HG03135 (cell line): ENCODE measurements around the gene SH3RF3.

Experiments
- ATAC-seq: cut with Tn5 transposase; IDR thresholded peaks from one replicate; pipeline ENCODE4 v1.9.1; 2021; ENCODE audit warnings: mild to moderate bottlenecking, moderate library complexity; ENCODE audit not compliant: unreplicated experiment

SH3RF3 gene

DNA sequence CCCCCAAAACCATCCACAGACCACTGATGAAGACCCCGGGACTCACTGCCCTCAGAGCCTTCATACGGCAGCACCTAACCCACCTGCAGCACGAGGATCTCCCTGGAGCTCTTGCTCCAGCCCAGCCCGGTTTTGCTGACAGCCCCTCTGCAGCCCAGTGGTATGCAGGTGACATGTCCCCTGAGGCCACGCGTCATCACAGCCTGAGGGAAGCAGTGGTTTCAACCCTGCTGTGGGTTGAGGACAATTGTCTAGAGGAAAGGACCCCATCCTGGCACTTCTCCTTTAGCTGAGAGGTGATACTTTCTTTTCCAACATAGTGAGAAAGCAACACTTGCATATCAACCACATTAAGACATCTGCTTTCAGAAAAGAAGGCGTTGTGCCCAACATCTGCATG is 350.8 kb downstream of the SH3RF3 start:
- no peak for ATAC-seq

DNA sequence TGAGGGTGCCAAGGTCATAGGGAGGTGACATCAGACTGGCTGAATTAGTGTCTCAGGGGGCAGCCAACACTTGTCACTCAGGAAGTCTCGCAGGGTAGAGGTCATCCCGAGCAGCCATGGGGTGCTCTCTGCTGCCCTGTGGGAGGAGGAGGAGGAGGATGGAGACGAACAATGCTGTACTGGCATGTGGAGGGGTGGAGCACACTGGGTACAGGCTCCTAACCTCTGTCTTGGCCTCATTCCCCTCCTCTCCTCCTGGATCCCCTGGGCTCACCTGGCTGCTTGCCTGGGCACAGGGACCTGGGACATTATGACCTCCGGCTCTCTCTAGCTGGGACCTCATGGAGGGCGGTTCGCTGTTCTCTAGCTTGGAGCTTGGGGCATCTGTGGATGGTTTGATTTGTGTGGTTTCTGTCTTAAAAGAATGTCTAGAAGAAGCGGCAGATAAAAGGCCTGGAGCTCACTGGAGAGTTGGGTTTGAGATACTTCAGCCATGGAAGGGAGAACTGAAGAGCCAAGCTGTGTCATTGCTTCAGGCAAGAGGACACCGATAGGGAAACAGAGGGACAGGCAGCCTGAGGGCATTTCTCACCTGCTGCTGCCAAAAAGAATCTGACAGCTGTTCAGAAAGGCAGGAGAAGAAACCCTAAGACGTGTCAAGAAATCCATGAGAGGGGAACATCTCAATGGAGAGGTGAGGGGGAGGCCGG is 351.6 kb downstream of the SH3RF3 start:
- no peak for ATAC-seq

DNA sequence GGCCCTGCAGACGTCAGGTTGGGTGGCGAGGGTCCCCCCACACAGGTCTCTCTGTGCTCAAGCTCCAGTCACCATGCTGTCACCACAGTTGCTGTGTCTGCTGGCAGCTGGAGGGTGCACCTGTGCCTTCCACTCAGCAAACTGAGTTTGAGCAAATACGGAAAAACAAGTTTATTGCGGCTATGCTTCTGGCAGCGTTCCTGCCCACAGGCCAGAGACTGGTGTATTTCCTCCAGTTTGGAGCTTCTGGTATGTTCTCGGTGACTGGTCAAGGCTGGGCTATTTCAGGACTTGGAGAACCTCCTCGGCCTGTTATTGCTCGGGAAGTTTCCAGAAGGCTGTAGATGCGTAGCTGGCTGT is 352.2 kb downstream of the SH3RF3 start:
- ATAC-seq = no peak

DNA sequence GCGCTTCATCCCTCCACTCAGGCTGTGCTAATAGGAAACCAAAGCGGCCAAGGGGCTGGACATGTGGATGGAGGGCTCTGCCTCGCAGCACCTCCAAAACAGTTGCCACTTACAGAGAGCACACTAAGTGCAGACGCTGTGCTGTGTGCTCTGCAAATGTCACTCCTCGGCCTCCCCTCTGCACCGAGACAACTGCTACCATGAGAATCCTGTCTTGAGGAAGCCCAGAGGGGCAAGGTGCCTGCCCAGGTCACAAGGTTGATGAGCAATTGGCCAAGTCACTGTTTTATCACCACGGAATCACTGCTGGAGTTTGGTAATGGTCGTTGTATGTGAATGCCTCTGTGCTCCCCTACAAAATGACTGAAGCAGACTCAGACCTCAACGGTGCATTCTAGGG is 352.6 kb downstream of the SH3RF3 start:
- ATAC-seq = no peak

DNA sequence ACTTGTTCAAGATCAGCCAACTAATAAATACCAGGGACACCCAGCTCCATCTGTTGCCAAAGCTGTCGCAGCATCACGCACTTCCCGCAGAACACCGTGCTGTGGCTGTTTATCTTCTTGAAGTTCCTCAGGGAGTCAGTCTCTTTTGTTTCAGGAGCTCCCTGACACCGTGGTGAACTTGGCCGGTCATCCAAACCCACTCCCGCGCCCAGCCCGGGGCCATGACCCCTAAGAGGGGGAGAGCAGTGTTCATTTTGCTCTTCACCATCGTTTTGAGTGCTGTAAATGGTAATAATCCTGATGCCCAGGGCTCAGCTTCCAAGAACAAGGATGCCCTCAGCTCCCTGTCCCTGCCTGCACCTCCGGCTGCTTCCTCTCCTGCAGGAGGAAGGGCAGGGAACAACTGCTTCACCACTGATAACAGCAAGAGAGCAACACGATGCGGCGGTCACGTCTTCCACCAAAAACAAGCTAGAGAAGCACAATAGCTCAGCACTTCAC is 353.4 kb downstream of the SH3RF3 start:
- ATAC-seq = no peak

DNA sequence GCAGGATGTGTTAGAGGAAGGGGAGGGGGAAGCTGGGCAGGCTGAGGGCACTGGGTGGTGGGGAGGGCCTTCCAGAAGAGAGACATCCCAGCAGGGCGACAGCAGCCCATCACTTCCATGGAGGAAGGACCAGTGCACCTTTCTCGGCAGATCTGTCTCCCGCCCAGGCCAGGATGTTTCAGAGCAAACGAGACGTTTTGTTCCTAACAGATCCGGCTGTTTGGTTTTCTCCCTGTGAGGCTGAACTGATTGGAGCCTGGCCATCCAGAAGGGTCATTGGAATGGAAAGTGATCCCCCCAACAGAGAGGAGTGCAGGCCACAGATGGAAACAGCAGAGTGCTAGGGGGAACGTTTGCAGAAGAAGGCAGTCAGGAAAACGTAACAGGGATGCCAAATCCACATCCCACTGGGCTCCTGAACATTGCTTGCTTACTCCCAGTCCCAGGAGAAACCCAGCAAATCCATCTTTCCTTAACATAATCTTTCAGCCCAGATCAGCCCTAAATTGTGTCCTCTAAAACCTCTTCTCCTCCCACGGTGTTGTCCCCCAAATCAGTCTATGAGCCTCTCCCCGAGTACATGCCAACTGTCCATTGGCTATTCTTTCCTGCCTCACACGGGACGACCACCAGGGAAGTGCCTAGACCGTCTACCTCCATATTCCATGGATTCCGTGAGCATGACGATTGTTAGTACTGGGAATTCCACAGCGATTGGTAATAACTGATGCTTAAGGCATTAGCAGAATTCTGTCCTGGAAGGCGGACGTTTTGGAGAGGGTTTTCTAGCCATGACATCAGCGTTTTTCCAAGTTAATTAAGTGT is 357.9 kb downstream of the SH3RF3 start:
- no peak for ATAC-seq

DNA sequence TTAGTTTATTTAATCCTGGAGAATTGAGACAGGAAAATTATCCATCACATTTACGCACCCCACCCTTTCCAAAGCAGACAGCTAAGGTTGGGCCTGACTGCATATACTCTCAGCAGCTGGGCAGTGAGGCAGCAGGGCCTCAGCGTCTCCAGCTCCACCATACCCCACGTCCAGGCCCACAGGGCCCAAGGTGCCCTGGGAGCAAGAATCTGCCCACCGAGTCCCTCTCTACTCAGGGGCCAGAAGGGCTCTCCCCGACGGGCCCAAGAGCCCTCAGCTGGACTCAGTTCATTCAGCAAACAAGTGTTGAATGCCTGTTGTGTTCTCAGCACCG is 358.5 kb downstream of the SH3RF3 start:
- no peak for ATAC-seq

DNA sequence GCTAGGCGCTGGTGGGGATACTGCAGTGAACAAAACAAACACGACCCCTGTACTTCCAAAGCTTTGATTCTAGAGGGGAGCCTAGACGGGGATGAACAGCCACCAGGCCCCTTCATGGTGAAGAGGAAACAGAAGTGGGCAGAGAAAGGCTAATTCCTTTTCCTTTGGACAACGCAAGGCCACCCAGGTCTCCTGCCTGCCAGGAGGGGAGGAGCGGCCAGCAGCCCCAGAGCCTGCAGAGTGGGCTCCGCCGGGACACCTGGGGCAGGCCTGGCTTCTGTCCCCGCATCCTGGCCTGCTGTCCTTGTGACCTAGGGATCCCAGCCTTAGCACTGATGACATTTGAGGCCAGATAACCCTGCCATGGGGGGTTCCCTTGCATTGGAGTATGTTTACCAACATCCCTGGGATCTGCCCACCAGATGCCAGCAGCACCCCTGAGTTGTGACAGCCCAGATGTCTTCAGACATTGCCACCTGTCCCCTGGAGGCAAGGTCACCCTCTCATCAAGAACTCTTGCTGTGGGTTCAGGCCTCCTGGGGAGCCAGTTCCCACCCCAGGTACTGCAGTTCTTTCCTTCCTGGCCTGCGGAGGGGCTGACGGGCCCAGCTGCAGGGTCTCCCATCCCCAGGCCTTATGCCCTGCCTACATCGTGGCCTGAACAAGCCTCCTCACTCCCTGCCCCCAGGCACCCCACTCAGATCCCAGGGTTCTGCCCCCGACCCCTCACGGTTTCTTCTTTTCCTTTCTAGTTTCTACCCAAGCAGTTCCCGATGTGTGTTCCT is 359.1 kb downstream of the SH3RF3 start:
- no peak for ATAC-seq

DNA sequence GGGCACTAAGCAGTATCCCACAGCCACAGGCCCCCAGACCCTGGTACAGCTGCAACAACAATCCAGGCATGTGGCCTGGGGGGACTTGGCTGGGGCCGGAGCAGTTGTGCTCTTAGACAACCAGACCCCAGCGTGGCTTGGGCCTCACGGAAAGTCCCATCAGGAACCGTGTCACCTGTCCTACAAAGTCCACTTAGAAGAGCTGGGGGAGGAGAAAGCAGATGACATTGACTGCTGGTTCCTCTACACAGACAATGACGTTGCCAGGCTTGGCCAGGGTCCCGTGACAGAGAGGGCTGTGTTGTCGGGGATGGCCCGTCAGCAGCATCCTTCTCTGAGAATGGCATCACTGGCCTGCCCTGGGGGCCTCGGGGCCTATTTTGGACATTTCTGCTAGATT is 360.3 kb downstream of the SH3RF3 start:
- no peak for ATAC-seq

DNA sequence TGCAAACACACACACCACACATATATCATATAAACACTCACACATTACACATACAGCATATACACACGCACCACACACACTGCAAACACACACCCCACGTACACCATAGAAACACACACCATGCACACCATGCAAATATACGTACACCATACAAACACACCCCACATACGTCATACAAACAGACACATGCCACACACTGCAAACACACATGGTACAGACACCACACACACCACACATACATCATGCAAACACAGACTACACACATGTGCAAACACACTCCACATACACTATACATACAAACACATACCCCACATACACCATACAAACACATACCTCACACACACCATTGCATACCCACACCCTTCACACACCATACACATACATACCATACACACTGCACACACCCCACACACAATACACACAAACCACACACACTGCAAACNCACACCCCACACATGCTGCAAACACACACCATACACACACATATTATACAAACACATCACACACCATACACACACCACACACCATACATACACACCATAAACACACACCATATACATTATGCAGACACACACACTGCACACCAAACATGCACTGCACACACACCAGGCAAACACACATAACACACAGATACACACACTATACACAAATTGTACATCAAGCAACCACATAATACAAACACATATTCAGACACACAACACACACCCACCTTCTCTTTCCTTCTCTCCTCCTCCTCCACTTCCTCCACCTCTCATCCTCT is 364.4 kb downstream of the SH3RF3 start:
- ATAC-seq = no peak

DNA sequence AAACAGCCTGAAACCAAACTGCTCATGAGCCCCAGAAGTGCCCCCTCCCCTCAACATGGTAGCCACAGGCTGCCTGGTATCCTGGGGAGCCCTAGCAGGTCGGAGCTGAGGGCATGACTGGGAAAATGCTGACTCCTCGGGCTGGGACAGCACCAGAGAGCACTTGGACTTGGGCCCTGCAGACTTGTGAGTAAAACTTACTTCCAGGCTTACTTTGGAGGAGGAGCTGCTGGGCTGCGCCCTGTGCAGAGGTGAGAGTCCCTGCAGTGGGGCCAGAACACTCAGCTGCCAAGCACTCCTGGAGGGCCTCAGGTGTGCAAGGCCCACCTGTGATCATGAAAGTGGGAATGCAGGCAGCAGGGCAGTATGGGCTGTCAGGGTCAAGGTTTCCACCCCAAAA is 365.3 kb downstream of the SH3RF3 start:
- no peak for ATAC-seq

DNA sequence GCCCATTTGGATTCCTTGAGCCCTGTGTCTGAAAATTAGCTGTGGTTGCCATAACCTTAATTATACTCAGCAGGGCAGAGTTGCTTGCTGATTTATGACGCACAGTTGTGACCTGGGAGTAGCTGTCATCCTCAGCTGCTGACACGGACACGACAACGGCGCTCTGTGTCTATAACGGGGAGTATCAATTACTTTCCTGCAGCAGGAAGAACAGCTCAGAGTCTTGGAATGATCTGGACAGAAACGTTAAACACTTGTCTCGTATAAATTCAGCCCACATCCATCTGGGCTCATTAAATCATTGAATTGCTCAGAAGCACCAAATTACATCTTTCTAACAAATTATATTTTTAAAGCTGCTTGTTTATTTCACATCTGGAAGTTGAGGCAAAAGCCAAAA is 368.5 kb downstream of the SH3RF3 start:
- no peak for ATAC-seq

DNA sequence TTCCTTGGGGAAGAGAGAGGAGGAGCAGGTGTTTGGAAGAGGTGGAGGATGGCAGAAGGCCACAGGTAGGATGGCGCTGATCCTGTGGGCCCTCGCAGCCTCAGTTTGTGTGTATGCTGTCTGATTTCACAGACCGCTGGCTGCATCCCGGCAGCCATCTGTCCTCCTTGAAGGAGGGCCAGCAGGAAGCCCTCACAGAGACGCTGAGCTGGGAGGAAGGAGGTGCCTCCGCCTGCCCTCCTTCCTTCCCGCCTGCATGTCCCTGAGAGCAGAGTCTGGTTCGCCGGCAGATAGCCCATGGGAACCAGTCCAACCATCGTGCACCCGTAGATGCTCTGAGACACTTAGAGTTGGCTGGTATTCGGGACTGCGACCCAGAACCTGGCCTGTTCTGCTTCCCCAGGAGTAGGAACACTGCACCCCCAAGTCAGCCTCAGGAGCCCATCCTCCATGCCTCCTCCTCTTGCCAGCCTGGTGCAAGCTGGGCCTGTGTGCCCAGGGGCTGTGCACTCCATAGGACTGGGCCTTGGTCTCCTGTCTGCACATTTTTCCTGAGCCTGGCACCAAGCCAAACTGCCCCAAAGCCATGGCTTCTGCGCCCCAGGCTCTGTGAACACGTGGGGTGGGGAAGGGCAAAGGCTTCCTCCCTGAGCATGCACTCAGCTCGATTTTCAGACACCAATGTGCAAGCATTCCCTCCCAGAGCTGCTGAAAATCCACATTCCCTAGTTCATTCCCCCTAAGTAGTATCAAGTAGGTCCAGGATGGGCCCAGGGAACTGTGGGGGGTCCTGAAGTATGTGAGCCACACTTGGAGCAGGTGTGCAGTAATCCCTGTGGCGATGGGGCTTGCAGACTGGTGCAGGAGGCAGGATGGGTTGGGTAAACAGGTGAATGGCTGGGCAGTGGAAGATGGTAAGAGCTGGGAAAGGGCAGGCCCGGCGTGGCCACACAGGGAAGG is 369.2 kb downstream of the SH3RF3 start:
- ATAC-seq = no peak

DNA sequence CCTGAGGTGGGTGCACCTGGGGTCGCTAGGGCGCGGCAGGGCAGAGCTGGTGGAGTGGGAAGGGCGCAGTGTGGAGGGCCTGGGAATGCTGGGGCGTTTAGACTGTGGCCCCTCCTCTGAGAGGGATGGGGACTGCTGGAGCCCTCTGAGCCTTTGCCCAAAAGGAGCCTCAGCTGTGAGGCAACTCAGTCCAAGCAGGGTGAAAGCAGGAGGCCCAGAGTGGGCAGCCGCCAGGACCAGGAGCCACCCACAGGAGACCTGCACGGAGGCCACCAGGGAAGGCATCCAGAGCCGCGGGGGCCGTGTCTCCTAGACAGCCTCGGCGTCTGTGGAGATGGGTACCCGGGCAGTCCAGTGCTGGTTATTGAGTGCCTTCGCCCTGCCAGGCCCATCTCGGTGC is 369.9 kb downstream of the SH3RF3 start:
- no peak for ATAC-seq

DNA sequence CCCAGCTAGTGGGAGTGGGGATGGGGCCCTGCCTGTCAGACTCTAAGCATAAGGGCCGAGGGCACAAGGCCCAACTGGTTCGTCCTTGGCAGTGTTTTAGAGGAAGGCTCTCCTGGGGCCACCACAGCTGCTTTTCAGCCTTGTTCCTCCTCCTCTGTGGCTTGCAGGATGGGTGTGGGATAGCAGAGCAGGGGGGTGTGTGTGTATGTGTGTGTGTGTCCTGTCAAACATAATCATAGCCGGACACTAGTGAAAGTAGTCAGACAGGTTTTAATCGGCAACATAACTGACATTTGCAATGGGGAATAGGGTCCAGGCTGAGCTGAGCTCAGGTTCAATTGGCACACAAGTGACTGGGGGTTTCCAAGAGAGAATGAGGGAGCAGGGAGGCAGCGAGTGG is 370.6 kb downstream of the SH3RF3 start:
- no peak for ATAC-seq

DNA sequence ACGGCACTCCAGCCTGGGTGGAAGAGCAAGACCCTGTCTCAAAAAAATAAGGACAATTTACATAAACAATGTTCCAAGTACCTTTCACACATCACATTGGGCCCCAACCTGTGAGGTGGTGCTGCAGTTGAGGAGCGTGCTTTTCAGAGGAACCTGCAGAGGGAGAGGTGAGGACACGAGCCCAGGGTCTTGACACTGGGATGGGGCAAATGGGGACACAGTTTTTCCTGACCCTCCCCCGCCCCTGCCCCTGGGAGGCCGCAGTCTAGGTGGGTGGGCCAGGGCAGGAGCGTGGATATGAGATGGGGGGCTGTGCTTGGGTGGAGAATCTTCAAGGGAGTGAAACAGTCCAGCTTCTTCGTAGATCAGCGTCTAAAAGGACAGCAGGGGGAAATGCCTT is 371.9 kb downstream of the SH3RF3 start:
- no peak for ATAC-seq

DNA sequence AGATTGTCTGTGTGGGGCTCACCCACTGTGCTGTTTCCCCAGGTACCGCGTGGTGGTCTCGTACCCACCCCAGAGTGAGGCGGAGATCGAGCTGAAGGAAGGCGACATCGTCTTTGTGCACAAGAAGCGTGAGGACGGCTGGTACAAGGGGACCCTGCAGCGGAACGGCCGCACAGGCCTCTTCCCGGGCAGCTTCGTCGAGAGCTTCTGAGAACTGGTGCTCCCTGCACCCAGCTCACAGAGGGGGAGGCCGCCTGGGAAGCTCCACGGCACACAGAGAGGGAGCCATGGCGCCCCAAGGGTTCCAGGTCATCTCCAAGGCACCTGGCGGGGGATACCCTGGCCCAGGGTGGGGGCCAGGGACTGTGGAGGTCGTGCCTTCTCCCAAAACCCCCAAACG is 372.5 kb downstream of the SH3RF3 start:
- no peak for ATAC-seq

DNA sequence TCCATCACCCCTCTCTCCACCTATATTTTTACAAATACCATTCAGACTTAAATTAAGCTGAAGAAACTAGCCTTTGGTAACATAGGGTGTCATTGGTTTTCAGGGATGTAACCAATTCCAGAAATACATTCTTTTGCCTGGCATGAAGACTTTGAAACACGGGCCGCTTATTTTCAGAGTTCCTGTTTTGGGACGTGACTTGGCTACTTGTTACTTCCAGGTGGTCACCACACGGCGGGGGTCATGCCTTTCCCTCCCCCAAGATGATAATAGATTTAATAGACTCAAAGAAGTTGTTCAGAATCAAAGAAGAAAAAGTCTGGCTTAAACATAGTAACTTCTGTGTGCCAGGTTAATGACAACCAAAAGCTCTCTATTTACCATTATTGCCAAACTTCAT is 374.2 kb downstream of the SH3RF3 start:
- no peak for ATAC-seq

DNA sequence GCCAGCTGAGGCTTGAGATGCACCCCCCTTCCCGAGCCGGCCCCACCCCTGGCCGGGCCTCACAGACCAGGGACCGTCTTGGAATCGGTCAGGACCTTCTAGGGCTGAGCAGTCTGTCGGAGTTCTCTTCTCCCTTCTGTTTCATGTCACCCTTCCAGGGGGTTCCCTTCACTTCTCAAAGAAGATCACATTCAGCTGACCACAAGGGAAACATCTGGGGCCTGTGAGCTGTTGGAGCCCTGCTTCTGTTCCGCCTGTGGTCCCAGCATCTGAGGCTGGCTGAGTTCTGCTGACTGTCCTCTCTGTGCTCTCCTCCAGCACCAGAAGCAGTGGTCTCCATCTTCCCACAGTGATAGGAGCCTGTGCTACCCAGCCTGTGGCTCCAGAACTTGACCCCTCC is 378.2 kb downstream of the SH3RF3 start:
- no peak for ATAC-seq

DNA sequence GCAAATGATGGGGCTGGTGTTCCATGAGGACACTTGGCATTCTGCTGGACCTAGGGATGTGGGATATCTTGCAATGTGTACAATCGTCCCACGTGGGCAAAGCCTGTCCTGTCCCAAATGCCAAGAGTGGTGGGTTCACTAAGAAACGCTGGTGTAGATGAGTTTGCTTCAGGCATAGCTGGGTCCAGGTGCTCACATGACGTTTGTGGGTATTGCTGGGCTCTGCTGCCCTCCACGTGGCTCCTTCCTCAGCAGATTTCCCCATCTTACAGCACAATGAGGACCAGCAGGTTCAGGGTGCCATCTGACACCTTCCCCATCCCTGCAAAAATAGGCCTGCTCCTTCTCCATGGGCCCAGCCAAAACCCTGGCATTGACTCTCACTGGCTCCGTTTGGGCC is 378.8 kb downstream of the SH3RF3 start:
- ATAC-seq = no peak
